Loucy (cell line): Measurements from ENCODE around the gene EGFLAM.

ENCODE experiments used
- H2AFZ ChIP-seq: fragments of 200-600 bp; sonication (generic); 2 replicates; pipeline ENCODE4 v1.6.0; 2016; ENCODE audit warnings: antibody characterized with exemption, mild to moderate bottlenecking, low read length, moderate library complexity
- H3F3A ChIP-seq: fragments of 200-600 bp; 2 replicates; pipeline ENCODE4 v1.6.0; 2016; ENCODE audit warnings: antibody characterized with exemption, low read depth, mild to moderate bottlenecking
- H3K27me3 ChIP-seq: fragments of 200-600 bp; sonication (generic); 2 replicates; pipeline ENCODE4 v1.6.1; 2014; ENCODE audit warnings: low read length, mild to moderate bottlenecking; ENCODE audit not compliant: insufficient read depth, poor library complexity, severe bottlenecking
- H3K36me3 ChIP-seq: fragments of 200-600 bp; sonication (generic); 2 replicates; pipeline ENCODE4 v1.6.1; 2016; ENCODE audit warnings: low read length; ENCODE audit not compliant: insufficient read depth
- H3K4me1 ChIP-seq: fragments of 200-600 bp; sonication (generic); 2 replicates; pipeline ENCODE4 v1.5.1; 2014; ENCODE audit warnings: low read length, mild to moderate bottlenecking; ENCODE audit not compliant: insufficient read depth, poor library complexity, severe bottlenecking
- H3K4me2 ChIP-seq: fragments of 200-600 bp; sonication (generic); 2 replicates; pipeline ENCODE4 v1.6.0; 2014; ENCODE audit warnings: antibody characterized with exemption, low read length, low read depth, mild to moderate bottlenecking; ENCODE audit not compliant: poor library complexity, severe bottlenecking
- H3K4me3 ChIP-seq: fragments of 200-600 bp; sonication (generic); 2 replicates; pipeline ENCODE4 v1.5.1; 2014; ENCODE audit warnings: low read length, mild to moderate bottlenecking, mixed read lengths; ENCODE audit not compliant: poor library complexity, severe bottlenecking
- H3K79me2 ChIP-seq: fragments of 200-600 bp; sonication (generic); 2 replicates; pipeline ENCODE4 v1.6.1; 2014; ENCODE audit warnings: low read length; ENCODE audit not compliant: insufficient read depth
- H3K9ac ChIP-seq: fragments of 200-600 bp; sonication (generic); 2 replicates; pipeline ENCODE4 v1.6.0; 2014; ENCODE audit warnings: mild to moderate bottlenecking, low read depth, low read length, moderate library complexity; ENCODE audit not compliant: poor library complexity, severe bottlenecking
- H3K9me2 ChIP-seq: fragments of 200-600 bp; sonication (generic); replicated peaks from 2 replicates; pipeline ENCODE4 v1.6.1; 2016; ENCODE audit warnings: low read depth, low read length, mixed read lengths
- H3K9me3 ChIP-seq: fragments of 200-600 bp; sonication (generic); 2 replicates; pipeline ENCODE4 v1.6.1; 2014; ENCODE audit warnings: mild to moderate bottlenecking, antibody characterized with exemption, low read length, low read depth; ENCODE audit not compliant: insufficient read depth
- H4K20me1 ChIP-seq: fragments of 200-600 bp; sonication (generic); 2 replicates; pipeline ENCODE4 v1.6.0; 2014; ENCODE audit warnings: antibody characterized with exemption, low read length, mild to moderate bottlenecking; ENCODE audit not compliant: insufficient read depth, poor library complexity, severe bottlenecking
- CTCF ChIP-seq: fragments of 200-600 bp; sonication (generic); conservative IDR thresholded peaks from 2 replicates; pipeline ENCODE4 v1.5.1; 2014; ENCODE audit warnings: mild to moderate bottlenecking, antibody characterized with exemption, low read length
- EZH2phosphoT487 ChIP-seq: fragments of 200-600 bp; IDR thresholded peaks from 2 replicates; pipeline ENCODE4 v1.6.1; 2018; ENCODE audit warnings: antibody characterized with exemption, mild to moderate bottlenecking, moderate library complexity, borderline replicate concordance

Gene EGFLAM

GRCh38 chr5:38341056-38341455 is 82.7 kb downstream of the EGFLAM start:
- Histone ChIP-seq H3K36me3 (no peaks in the 10 kb centered on the region), H3K27me3 (no peaks in the 10 kb centered on the region), H3K9me3 (no peaks in the 10 kb centered on the region), H4K20me1 (no peaks in the 10 kb centered on the region), H3K9ac (no peak overlapping the region), H3F3A (no peaks in the 10 kb centered on the region), H3K4me2 (no peak overlapping the region), H2AFZ (no peak overlapping the region), H3K4me3 (no peak overlapping the region), H3K9me2 (no peaks in the 10 kb centered on the region), H3K79me2 (no peaks in the 10 kb centered on the region), H3K4me1 (no peaks in the 10 kb centered on the region)
- TF ChIP-seq CTCF = no peak
- no peak for TF ChIP-seq EZH2phosphoT487

- Histone ChIP-seq H3F3A (no peaks in the 10 kb centered on the region), H3K79me2 (no peaks in the 10 kb centered on the region), H3K9me2 (no peaks in the 10 kb centered on the region), H3K4me3 (no peak overlapping the region), H3K4me1 (no peaks in the 10 kb centered on the region), H4K20me1 (no peaks in the 10 kb centered on the region), H3K9ac (no peak overlapping the region), H3K4me2 (no peak overlapping the region), H3K27me3 (no peaks in the 10 kb centered on the region), H3K36me3 (no peaks in the 10 kb centered on the region), H3K9me3 (no peaks in the 10 kb centered on the region), H2AFZ (no peak overlapping the region)
- TF ChIP-seq EZH2phosphoT487 (no peak), CTCF (no peak)
These were observed 83.3 kb downstream of the EGFLAM start for GRCh38 chr5:38341641-38342040.

- Histone ChIP-seq H3K4me1 (no peaks in the 10 kb centered on the region), H4K20me1 (no peaks in the 10 kb centered on the region), H3K36me3 (no peaks in the 10 kb centered on the region), H3K4me3 (no peak overlapping the region), H2AFZ (no peak overlapping the region), H3K9me2 (no peaks in the 10 kb centered on the region), H3K79me2 (no peaks in the 10 kb centered on the region), H3F3A (no peaks in the 10 kb centered on the region), H3K9ac (no peak overlapping the region), H3K9me3 (no peaks in the 10 kb centered on the region), H3K4me2 (no peak overlapping the region), H3K27me3 (no peaks in the 10 kb centered on the region)
- no peak for TF ChIP-seq CTCF
These were observed 83.9 kb downstream of the EGFLAM start for GRCh38 chr5:38342261-38342660.
